HepG2 (cell line): ENCODE measurements around the gene ANKRD27. TPM values are rescaled to one million over a fixed set of nuclear protein-coding genes. Genes with fewer than 3 reads are reported as not detected.
A peak's percentile ranks its signal among the peaks of the same experiment; 100 is the strongest.

Experiments
- AGO2 ChIP-seq: fragments of 200-400 bp; formaldehyde crosslinking; optimal IDR thresholded peaks from 2 replicates; pipeline ENCODE3; 2017; ENCODE audit warnings: mild to moderate bottlenecking, low read depth, low read length, moderate library complexity
- AKNA ChIP-seq: sonication (generic); formaldehyde crosslinking; IDR thresholded peaks from 2 replicates; pipeline ENCODE4 v1.4.0; 2020; ENCODE audit warnings: missing genetic modification reagents, borderline replicate concordance
- CC2D1A ChIP-seq: sonication (generic); formaldehyde crosslinking; IDR thresholded peaks from 2 replicates; pipeline ENCODE4 v1.8.1; 2023; ENCODE audit warnings: mild to moderate bottlenecking, missing genetic modification reagents
- FIP1L1 ChIP-seq: fragments of 200-400 bp; formaldehyde crosslinking; IDR thresholded peaks from 2 replicates; pipeline ENCODE4 v1.6.1; 2018; ENCODE audit warnings: low read depth, mild to moderate bottlenecking, low read length, moderate library complexity, borderline replicate concordance; ENCODE audit not compliant: insufficient read depth
- PCBP2 ChIP-seq: fragments of 200-400 bp; formaldehyde crosslinking; optimal IDR thresholded peaks from 2 replicates; pipeline ENCODE3; 2018; ENCODE audit warnings: low read length, low read depth; ENCODE audit not compliant: poor library complexity, severe bottlenecking
- ZBTB25 ChIP-seq: IDR thresholded peaks from 2 replicates; pipeline ENCODE4 v1.6.1; 2018; ENCODE audit warnings: missing genetic modification reagents
- ZBTB40 ChIP-seq, 2 experiments: fragments of 450-650 bp in 1 of 2; sonication (generic) in 1 of 2; formaldehyde crosslinking in 1 of 2; IDR thresholded peaks; 2 replicates each; pipeline versions ENCODE4 v1.6.1 to v1.8.0; 2016 to 2022; ENCODE audit warnings: antibody characterized with exemption in 1 of 2, mild to moderate bottlenecking in 1 of 2, missing genetic modification reagents in 1 of 2
- ZNF710 ChIP-seq: sonication (generic); formaldehyde crosslinking; IDR thresholded peaks from 2 replicates; pipeline ENCODE4 v1.5.0; 2020; ENCODE audit warnings: mild to moderate bottlenecking, missing genetic modification reagents, borderline replicate concordance
- polyA plus RNA-seq, 8 experiments: library from polyadenylated mRNA; depleted of rRNA in 3 of 8; stranded (reverse) in 7 of 8; unstranded in 1 of 8; fragments of >200 nt; fragmentation: Illumina TruSeq in 4 of 8; extraction: Trizol in 4 of 8; gene quantifications; 2 replicates each; pipeline versions ENCODE4 v1.2.1 to v1.2.3, GENCODE V29; 2011 to 2016; ENCODE audit warnings: low read depth in 4 of 8, missing spikeins in 1 of 8, mixed read lengths in 1 of 8; ENCODE audit not compliant: insufficient read depth in 1 of 8
- total RNA-seq, 5 experiments: library from RNA; depleted of rRNA; stranded (reverse); fragments of >200 nt; fragmentation: Illumina TruSeq; extraction: Trizol; gene quantifications; 2 replicates each; pipeline ENCODE4 v1.2.3, GENCODE V29; 2016; ENCODE audit warnings: low read depth in 1 of 5

ANKRD27 gene
- total and polyA plus RNA-seq, 2 of the 13 experiments (the other 11 are each of a cell fraction or from before 2014, with no cell fraction given), result 22.2 to 23.7 TPM

GRCh38 chr19:32674153-32674930, 638 bp downstream of the ANKRD27 start (continued):
- no peak for TF ChIP-seq ZBTB40 (IDR thresholded peaks at IDR 0.05)
- TF ChIP-seq ZBTB40 (CRISPR knock-in tag; IDR thresholded peaks at IDR 0.05), result 0 out of 2 replicates have a peak, but pooled peaks have one; percentile 24
- TF ChIP-seq AKNA (CRISPR knock-in tag), result no peak
- TF ChIP-seq FIP1L1, result no peak
- TF ChIP-seq PCBP2, result no peak
- no peak for TF ChIP-seq CC2D1A (CRISPR knock-in tag)
- no peak for TF ChIP-seq ZBTB25
- TF ChIP-seq ZNF710 (CRISPR knock-in tag), result no peak
- peak; percentile 70 for TF ChIP-seq AGO2
